Stomach smooth muscle (tissue), 2 donors: ENCODE results near the gene ATAD3B.
"Not testable (repeated sequence)": the region's sequence is repeated elsewhere in the genome, so short reads cannot be mapped to it uniquely, and the experiment has no call there.

Experiments used
- H3K27ac ChIP-seq: one replicate; pipeline ENCODE4 v1.7.0; 2013; ENCODE audit warnings: mild to moderate bottlenecking, low read length, inconsistent platforms
- H3K27me3 ChIP-seq, 2 donors: one replicate each; pipeline ENCODE4 v1.7.0; 2013; ENCODE audit warnings: low read length in 2 of 2; ENCODE audit not compliant: insufficient read depth in 2 of 2, control insufficient read depth in 1 of 2
- H3K36me3 ChIP-seq, 2 donors: one replicate each; pipeline ENCODE4 v1.7.0; 2013; ENCODE audit warnings: low read length in 2 of 2; ENCODE audit not compliant: control insufficient read depth in 2 of 2, insufficient read depth in 2 of 2
- H3K4me1 ChIP-seq: one replicate; pipeline ENCODE4 v1.7.0; 2013; ENCODE audit warnings: low read length; ENCODE audit not compliant: control insufficient read depth, insufficient read depth
- H3K4me3 ChIP-seq, 2 donors: one replicate each; pipeline ENCODE4 v1.7.0; 2013; ENCODE audit warnings: low read length in 2 of 2
- H3K9ac ChIP-seq, 2 donors: one replicate each; pipeline ENCODE4 v1.7.0; 2013; ENCODE audit warnings: low read length in 2 of 2, mild to moderate bottlenecking in 1 of 2
- H3K9me3 ChIP-seq, 2 donors: one replicate each; pipeline ENCODE4 v1.7.0; 2013; ENCODE audit warnings: low read length in 2 of 2; ENCODE audit not compliant: control insufficient read depth in 2 of 2
- donor health status: healthy.
- donor health status: Pancreatic carcinoma.

The ATAD3B gene

DNA sequence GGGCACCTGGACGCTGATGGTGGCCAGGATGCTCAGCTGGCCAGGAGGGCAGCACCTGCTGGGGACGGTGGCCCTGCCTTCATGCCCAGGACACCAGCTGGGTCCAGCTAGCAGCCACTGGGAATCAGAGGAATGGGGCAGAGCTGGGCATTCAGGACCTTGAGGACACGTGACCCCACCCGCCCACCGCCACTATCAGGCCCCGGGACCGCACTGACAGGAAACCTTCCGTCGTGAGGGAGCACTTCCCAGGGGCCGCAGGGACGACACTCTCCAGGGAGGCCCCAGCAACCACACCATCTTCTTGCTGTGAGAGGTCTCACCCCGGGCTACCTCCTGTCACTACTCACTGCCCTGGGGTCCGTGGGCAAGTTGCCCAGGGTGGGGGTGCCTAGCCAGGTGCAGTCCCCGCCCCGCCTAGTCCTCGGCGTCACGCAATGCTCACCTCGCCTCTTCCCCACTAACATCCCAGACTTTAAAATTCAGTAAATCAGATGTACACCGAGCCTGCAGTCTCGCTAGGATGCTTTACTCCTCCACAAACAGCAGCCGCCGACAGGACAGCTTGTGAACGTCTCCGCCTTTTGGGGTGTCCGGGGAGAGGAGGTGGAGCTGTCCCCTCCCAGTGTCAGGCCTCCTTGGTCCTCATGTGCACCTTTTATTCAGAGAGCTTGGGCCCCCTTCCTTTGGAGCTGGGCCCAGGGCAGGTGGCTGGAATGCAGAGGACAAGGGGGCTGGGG, 31.1 kb upstream of the ATAD3B start:
- Histone ChIP-seq H3K4me3 (no peak overlapping the region), H3K4me1 (peaks cover 45% of the 10 kb centered on the region), H3K27me3 (no peaks in the 10 kb centered on the region), H3K27ac (no peak overlapping the region), H3K9ac (no peak overlapping the region), H3K36me3 (no peaks in the 10 kb centered on the region), H3K9me3 (no peaks in the 10 kb centered on the region)

DNA sequence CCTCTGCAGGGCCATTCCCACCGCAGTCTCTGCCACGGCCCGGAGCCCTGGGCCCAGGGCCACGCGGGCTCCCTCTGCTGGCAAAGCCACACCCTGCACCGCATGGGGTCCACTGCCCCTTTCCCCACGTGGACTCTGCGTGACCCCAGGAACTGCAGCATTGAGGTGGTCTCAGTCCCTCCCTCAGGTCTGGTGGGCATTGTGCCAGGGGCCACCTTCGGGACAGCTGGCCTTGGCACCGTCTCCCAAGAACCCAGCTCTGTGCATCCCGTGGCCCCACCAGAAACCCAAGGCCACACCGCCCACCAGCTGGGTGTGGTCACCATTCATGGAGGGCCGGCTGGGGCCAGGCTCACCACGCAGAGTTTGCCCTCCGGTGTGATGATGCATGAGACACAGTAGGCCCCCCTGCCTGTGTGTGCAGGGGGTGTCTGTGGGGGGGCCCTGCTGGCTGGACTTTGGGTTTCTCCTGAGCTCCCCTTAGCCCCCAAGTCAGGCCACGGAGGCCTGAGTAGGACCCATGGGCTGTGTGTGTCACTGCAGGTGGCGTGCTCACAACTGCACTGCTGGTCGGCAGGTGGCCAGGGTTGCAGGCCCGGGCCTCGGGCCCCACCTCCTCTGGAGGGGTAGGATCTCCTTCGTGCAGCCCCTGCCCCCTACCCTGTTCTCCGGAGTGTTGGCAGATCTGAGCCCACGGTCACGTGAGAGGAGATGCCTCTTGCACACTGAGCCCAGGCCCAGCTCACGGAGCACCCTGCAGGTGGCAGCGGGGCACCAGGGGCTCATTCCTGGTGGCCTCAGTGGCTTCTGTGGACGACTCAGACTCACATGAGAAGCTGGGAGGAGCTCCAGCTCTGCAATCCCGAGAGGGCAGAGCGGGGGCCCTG, 30.3 kb upstream of the ATAD3B start:
- Histone ChIP-seq H3K36me3 (no peaks in the 10 kb centered on the region), H3K27me3 (no peaks in the 10 kb centered on the region), H3K9ac (no peak overlapping the region), H3K9me3 (no peaks in the 10 kb centered on the region), H3K4me1 (peaks cover 39% of the 10 kb centered on the region), H3K4me3 (no peak overlapping the region), H3K27ac (no peak overlapping the region)

DNA sequence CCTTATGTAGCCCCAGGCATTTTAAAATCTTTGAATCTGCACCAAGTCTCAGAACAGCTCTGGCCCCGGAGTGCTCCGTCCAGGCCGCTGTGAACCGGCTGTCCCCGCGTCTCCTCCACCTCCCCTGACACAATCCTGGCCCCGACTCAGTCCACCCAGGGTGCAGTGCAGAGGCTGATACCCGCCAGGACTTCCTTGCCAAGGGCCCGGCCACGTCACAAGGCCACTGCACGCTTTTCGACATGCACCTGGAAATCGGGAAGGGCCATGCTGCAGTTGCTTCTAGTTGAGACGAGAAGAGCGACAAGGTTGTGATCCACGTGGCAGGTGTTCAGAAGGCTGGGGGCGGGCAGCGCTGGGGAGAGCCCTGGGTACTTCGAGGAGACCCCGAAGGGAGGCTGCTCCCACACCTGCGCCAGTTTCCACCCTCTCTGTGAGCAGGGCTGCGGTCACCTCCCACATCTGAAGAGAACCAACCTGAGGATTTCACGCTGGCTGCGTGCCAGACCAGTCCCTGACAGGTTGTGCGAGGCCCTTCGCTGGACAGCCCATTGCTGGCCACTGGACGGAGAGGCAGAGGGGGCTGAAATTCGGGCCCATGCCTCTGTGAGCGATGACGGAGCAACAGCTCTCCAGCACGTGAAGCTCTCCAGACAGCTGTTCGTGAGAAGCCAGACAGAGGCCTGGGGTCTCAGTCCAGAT, 29.3 kb upstream of the ATAD3B start:
- no peaks in the 10 kb centered on the region for H3K36me3 ChIP-seq
- no peak overlapping the region for H3K27ac ChIP-seq
- H3K9me3 ChIP-seq: no peaks in the 10 kb centered on the region
- H3K4me1 ChIP-seq: peaks cover 29% of the 10 kb centered on the region
- no peak overlapping the region for H3K4me3 ChIP-seq
- no peak overlapping the region for H3K9ac ChIP-seq
- H3K27me3 ChIP-seq: no peaks in the 10 kb centered on the region

DNA sequence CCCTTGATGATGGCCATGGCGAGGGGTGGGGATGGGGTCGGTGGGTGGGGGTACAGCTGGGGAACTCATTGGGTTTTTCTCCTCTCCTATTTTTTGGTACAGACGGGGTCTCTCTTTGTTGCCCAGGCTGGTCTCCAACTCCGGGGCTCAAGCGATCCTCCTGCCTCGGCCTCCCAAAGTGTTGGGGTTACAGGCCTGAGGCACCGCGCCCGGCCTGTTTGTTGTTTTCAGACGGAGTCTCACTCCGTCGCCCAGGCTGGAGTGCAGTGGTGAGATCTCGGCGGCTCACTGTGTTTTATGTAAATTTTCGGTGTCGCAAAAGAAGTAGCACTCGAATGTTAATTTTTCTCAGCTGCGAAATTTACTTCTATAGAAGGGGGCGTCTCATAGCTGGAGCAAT, 24.9 kb upstream of the ATAD3B start:
- not testable (repeated sequence) for H3K4me3 ChIP-seq, H3K27me3 ChIP-seq, H3K36me3 ChIP-seq, H3K9ac ChIP-seq, H3K9me3 ChIP-seq, H3K4me1 ChIP-seq, H3K27ac ChIP-seq

DNA sequence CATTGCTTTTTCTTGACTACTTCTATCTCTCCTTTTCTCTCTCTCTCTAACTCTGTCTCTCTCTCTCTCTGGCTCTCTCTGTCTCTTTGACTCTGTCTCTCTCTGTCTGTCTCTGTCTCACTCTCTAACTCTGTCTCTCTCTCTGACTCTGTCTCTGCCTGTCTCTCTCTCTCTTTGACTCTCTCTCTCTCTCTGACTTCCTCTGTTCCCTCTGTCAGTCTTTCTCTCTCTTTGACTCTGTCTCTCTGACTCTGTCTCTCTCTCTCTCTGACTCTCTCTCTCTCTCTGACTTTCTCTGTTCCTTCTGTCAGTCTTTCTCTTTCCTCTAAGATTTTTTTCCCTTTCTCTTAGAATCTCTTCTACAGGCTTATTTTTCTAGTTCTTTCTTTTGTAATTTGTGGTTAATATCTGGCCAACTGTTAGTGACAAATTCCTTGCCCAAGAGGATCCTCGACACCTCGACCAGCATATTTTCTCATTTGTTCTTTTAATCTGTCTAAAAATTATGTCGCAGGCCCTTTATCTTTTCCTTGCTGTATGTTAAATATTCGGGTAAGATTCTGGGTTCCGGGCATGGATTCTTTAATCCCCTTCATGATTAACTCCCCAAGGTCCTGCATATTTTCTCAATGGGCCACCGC, 22.3 kb upstream of the ATAD3B start, which contains the start of gene ATAD3C:
TSS of gene ATAD3C (plus strand) at position 591 of the 641 bp plus-strand sequence. CDS start 995 bp downstream, outside the sequence.
- H3K9me3 ChIP-seq: no peaks in the 10 kb centered on the region
- no peak within 1 kb of the TSS for H3K27ac ChIP-seq
- no peak within 1 kb of the TSS for H3K9ac ChIP-seq
- no peaks in the 10 kb centered on the region for H3K27me3 ChIP-seq
- H3K4me3 ChIP-seq: no peak within 1 kb of the TSS
- H3K4me1 ChIP-seq: no peaks in the 10 kb centered on the region
- no peaks in the 10 kb centered on the region for H3K36me3 ChIP-seq

DNA sequence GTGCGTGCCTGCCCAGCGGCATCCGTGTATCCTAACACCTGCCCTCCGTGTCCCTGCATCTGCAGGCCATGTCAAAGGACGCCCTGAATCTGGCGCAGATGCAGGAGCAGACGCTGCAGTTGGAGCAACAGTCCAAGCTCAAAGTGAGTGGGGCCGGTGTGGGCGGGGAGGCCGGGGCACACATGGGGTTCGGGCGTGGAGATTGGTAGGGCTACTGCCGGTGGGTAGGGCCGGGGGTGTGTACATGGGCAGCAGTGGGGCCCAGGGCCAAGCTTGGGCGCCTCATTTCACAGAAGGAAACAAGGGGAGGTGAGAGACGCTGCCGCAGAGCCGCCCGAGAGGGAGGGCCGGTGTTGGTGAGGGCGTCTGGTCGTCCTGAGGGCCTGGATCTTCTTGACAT, 20.9 kb upstream of the ATAD3B start:
- not testable (repeated sequence) for H3K4me1 ChIP-seq, H3K9ac ChIP-seq, H3K36me3 ChIP-seq, H3K27me3 ChIP-seq, H3K4me3 ChIP-seq, H3K9me3 ChIP-seq, H3K27ac ChIP-seq

DNA sequence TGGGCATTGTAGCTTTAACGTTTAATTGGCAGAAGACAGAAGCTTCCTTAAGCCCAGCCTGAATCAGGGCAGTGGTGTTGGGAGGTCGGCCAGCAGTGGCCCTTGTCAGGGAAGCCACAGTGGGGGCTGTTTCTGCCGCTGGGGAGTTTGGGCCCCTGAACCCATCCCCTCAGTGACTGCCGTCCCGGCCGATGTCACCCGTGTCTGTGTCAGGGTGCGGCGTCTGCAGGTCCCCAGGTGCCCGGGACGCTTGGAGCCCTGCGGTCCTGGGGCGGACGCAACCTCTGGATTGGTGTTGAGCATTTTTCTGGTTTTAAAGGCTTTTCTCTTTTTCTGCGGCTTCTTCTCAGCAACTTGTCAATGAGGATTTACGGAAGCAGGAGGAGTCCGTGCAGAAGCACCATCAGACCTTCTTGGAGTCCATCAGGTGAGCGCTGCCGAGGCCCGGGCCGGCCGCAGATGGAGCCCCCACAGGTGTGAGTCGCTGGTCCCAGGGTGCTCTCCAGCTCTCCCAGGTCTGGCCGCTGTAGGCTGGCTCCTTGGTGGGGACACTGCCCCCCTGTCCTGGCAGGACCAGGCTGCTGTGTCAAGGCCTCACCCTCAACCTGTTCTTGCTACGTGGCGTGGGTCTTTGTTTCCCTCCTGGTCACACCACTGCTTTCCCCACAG, 19.7 kb upstream of the ATAD3B start:
- Histone ChIP-seq H3K36me3 (no peaks in the 10 kb centered on the region), H3K27me3 (no peaks in the 10 kb centered on the region), H3K4me3 (no peak overlapping the region), H3K9me3 (no peaks in the 10 kb centered on the region), H3K27ac (no peak overlapping the region), H3K4me1 (no peaks in the 10 kb centered on the region), H3K9ac (no peak overlapping the region)

GRCh38 chr1:1452365-1452739, 19.2 kb upstream of the ATAD3B start:
- not testable (repeated sequence) for H3K27me3 ChIP-seq, H3K36me3 ChIP-seq, H3K4me1 ChIP-seq, H3K9me3 ChIP-seq, H3K27ac ChIP-seq, H3K4me3 ChIP-seq, H3K9ac ChIP-seq

- Histone ChIP-seq H3K9ac (no peak overlapping the region), H3K27ac (no peak overlapping the region), H3K4me1 (no peaks in the 10 kb centered on the region), H3K4me3 (no peak overlapping the region), H3K27me3 (no peaks in the 10 kb centered on the region), H3K36me3 (no peaks in the 10 kb centered on the region), H3K9me3 (no peaks in the 10 kb centered on the region)
Measured at GRCh38 chr1:1452882-1453281, 18.7 kb upstream of the ATAD3B start.
